ENCODE measurements around the gene GDPGP1.

GRCh38 chr15:90221246-90221900, 12.6 kb upstream of the GDPGP1 start:
- TF ChIP-seq CTCF (conservative IDR thresholded peaks at IDR 0.05; ENCODE audit: low read depth in 2 of 2) (peak; percentile 65 to 95), EZH2phosphoT487 (IDR thresholded peaks at IDR 0.05; ENCODE audit: unreplicated experiment) (no peak), JUNB (IDR thresholded peaks at IDR 0.05; ENCODE audit: unreplicated experiment) (no peak), REST (IDR thresholded peaks at IDR 0.05; ENCODE audit: unreplicated experiment) (no peak), EZH2 (IDR thresholded peaks at IDR 0.05; ENCODE audit: low read depth, unreplicated experiment) (no peak), POLR2AphosphoS5 (IDR thresholded peaks at IDR 0.05; ENCODE audit: low read depth) (no peak), ETS1 (IDR thresholded peaks at IDR 0.05) (no peak), CREB1 (CRISPR knock-in tag; IDR thresholded peaks at IDR 0.05; ENCODE audit: low read depth) (no peak)
